ENCODE measurements around the gene ATP6V0A4.

ATP6V0A4 gene

DNA sequence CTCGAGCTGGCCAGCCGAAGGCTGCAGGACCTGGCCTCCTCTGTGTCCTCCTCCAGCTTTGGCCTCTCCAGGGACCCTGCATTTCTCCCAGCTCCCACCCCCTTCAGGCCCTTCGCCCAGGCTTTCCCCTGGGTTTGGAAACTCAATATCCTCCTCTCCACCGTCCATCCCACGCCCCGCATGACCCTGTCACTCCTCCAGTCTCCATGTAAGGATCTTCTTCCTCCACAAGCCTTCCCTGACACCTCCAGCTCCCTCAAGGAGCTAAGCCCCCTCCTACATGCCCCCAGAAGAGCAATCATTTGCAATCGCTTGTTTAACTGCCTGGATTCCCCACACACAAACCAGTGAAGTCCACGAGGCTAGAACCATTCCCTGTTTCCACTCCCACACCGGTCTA is 24.8 kb downstream of the ATP6V0A4 start:
- TF ChIP-seq CTCF (IDR thresholded peaks at IDR 0.05; ENCODE audit: insufficient read depth, low read length, poor library complexity, severe bottlenecking) = no peak
- no peak overlapping the region for H3K4me3 ChIP-seq (replicated peaks; ENCODE audit: low read depth, low read length)
- no peaks in the 10 kb centered on the region for H3K36me3 ChIP-seq (ENCODE audit: control insufficient read depth, insufficient read depth, low read length)
- no peak for DNase-seq (ENCODE audit: extremely low read depth, insufficient read length)
- H3K27me3 ChIP-seq (replicated peaks; ENCODE audit: control insufficient read depth, insufficient read depth, low read length) = no peaks in the 10 kb centered on the region

DNA sequence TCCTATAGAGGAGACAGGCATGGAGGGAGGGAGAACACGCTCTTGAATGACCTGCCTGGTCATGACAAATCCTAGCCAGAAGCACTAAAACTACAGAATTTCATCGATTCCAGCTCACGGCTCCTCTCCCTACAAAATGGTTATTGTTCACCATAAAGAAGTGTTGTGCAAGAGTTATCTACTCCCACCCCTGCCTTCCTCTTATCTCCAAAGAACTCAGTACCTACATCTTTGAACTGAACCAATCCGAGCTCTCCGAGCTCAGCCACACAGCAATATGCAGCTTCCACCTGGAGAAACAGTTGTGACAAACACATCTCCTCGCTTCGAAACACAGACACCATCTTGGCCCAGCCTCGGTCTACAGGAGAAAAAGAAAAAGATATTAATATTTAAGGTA is 27.1 kb downstream of the ATP6V0A4 start:
- DNase-seq (ENCODE audit: extremely low read depth, insufficient read length) = no peak
- no peak for TF ChIP-seq CTCF (IDR thresholded peaks at IDR 0.05; ENCODE audit: insufficient read depth, low read length, poor library complexity, severe bottlenecking)
- no peaks in the 10 kb centered on the region for H3K27me3 ChIP-seq (replicated peaks; ENCODE audit: control insufficient read depth, insufficient read depth, low read length)
- no peaks in the 10 kb centered on the region for H3K36me3 ChIP-seq (ENCODE audit: control insufficient read depth, insufficient read depth, low read length)
- H3K4me3 ChIP-seq (replicated peaks; ENCODE audit: low read depth, low read length) = no peak overlapping the region

DNA sequence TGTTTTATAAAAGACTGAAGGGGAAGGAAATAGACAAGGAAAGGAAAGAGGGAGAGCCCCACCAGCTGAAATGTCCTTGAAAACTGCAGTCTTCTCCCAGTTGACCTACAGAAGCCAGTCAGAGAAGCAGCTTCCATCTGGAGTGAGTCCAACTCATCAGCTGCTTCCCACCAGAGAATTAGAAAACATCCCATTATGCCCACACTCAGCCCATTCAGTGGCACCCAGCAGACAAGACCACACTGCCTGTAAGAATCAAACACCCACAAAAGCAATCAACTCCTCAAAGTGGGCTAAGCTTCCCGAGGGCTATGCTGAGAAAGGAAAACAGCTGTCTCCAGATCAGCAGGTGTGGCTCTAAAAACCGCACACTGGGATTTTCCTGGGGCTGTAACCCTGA is 29.8 kb downstream of the ATP6V0A4 start:
- H3K36me3 ChIP-seq (ENCODE audit: control insufficient read depth, insufficient read depth, low read length) = no peaks in the 10 kb centered on the region
- no peak overlapping the region for H3K4me3 ChIP-seq (replicated peaks; ENCODE audit: low read depth, low read length)
- no peak for TF ChIP-seq CTCF (IDR thresholded peaks at IDR 0.05; ENCODE audit: insufficient read depth, low read length, poor library complexity, severe bottlenecking)
- DNase-seq (ENCODE audit: extremely low read depth, insufficient read length) = no peak
- no peaks in the 10 kb centered on the region for H3K27me3 ChIP-seq (replicated peaks; ENCODE audit: control insufficient read depth, insufficient read depth, low read length)

DNA sequence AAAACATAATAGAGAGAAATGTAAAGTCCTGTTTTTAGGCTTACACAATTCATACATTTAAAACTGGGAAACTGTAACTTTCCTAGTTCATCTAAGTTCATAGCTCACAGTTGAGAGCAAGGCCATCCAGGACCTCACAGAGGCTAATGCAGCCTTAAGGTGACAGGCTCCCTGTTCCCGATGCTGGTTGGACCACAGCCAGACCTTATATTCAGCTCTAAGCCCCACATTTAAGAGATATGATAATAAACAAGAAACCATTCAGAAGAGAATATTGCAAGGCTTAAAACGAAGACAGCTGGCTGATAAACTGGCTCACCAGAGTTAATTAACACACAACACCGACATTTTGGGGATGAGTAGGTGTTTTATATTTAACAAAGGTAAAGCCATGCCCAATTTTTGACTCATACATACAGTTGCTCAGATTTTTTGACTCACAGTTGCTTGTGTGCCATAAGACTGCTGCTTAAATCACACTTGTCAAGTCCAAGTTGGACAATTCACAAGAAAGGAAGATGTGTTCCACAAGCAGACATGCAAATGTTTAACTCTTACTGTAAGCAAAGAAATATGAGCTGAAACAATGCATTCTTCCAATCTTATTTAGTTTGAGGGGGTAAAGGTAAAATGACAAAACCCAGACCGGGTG is 41.3 kb downstream of the ATP6V0A4 start:
- no peak overlapping the region for H3K4me3 ChIP-seq (replicated peaks; ENCODE audit: low read depth, low read length)

DNA sequence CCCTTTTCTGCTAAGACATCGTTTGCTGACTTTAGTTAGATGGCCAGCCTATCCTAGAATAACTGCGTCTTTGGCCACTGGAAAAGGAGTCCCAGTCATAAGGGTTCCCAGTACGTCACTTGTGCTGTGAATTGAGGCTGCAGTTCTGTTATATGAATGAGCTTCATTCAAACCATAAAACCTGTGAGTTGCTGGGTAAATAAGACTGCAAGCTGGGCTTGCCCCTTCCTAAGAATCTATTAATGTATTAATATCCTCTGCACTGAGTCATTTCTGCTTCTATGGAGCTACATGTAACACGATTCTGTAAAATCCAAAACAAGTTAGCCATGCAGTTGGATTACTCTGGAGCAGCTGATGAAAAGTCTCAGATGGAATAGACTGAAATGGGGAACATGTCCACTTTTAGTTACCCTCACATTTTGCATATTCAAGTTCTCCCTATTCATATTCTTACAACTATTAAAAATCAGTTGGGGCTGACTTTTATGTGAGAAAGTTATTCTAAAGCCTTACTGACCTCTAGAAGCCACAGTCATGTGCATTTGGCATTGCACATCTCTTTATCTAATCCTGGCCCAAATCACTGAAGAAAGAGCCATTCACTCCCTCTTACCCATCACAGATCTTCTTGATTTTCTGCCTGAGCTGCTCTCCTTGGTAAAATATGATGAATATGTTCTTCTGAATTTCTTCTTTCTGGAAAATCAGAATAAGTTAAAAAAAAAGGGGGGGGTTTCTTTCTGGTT is 42.0 kb downstream of the ATP6V0A4 start:
- Histone ChIP-seq H3K36me3 (ENCODE audit: control insufficient read depth, insufficient read depth, low read length) (no peaks in the 10 kb centered on the region), H3K27me3 (replicated peaks; ENCODE audit: control insufficient read depth, insufficient read depth, low read length) (no peaks in the 10 kb centered on the region), H3K4me3 (replicated peaks; ENCODE audit: low read depth, low read length) (no peak overlapping the region)
- no peak for TF ChIP-seq CTCF (IDR thresholded peaks at IDR 0.05; ENCODE audit: insufficient read depth, low read length, poor library complexity, severe bottlenecking)
- DNase-seq (ENCODE audit: extremely low read depth, insufficient read length) = no peak

More for the DNA sequence above, 41.3 kb downstream of the ATP6V0A4 start:
- Histone ChIP-seq H3K27me3 (replicated peaks; ENCODE audit: control insufficient read depth, insufficient read depth, low read length) (no peaks in the 10 kb centered on the region), H3K36me3 (ENCODE audit: control insufficient read depth, insufficient read depth, low read length) (no peaks in the 10 kb centered on the region)
- no peak for TF ChIP-seq CTCF (IDR thresholded peaks at IDR 0.05; ENCODE audit: insufficient read depth, low read length, poor library complexity, severe bottlenecking)
- DNase-seq (ENCODE audit: extremely low read depth, insufficient read length) = no peak

All from GM06990 (cell line).